ENCODE results near the gene PRDM16.

The PRDM16 gene

GRCh38 chr1:3397311-3397710, 328.3 kb downstream of the PRDM16 start:
- Histone ChIP-seq H3K9ac (ENCODE audit: low read depth, low read length) (no peak overlapping the region), H3K4me1 (ENCODE audit: control insufficient read depth, insufficient read depth, low read length) (0 out of 2 replicates have a peak, but pooled peaks cover 4% of the 10 kb centered on the region), H3K9me3 (ENCODE audit: control insufficient read depth, insufficient read depth, low read length) (no peaks in the 10 kb centered on the region), H3K27me3 (ENCODE audit: control insufficient read depth, insufficient read depth, low read length) (peaks cover 30% of the 10 kb centered on the region), H3K4me3 (ENCODE audit: low read depth, low read length) (no peak overlapping the region), H3K27ac (ENCODE audit: low read depth, low read length) (no peak overlapping the region), H3K36me3 (ENCODE audit: control insufficient read depth, insufficient read depth, low read length) (no peaks in the 10 kb centered on the region)

GRCh38 chr1:3398396-3399140, 329.6 kb downstream of the PRDM16 start:
- Histone ChIP-seq H3K4me1 (ENCODE audit: control insufficient read depth, insufficient read depth, low read length) (no peaks in the 10 kb centered on the region), H3K36me3 (ENCODE audit: control insufficient read depth, insufficient read depth, low read length) (no peaks in the 10 kb centered on the region), H3K9me3 (ENCODE audit: control insufficient read depth, insufficient read depth, low read length) (no peaks in the 10 kb centered on the region), H3K4me3 (ENCODE audit: low read depth, low read length) (no peak overlapping the region), H3K27ac (ENCODE audit: low read depth, low read length) (no peak overlapping the region), H3K27me3 (ENCODE audit: control insufficient read depth, insufficient read depth, low read length) (peaks cover 18% of the 10 kb centered on the region), H3K9ac (ENCODE audit: low read depth, low read length) (no peak overlapping the region)

GRCh38 chr1:3399732-3400131, 330.7 kb downstream of the PRDM16 start:
- Histone ChIP-seq H3K27ac (ENCODE audit: low read depth, low read length) (no peak overlapping the region), H3K9me3 (ENCODE audit: control insufficient read depth, insufficient read depth, low read length) (no peaks in the 10 kb centered on the region), H3K9ac (ENCODE audit: low read depth, low read length) (no peak overlapping the region), H3K36me3 (ENCODE audit: control insufficient read depth, insufficient read depth, low read length) (no peaks in the 10 kb centered on the region), H3K4me1 (ENCODE audit: control insufficient read depth, insufficient read depth, low read length) (no peaks in the 10 kb centered on the region), H3K4me3 (ENCODE audit: low read depth, low read length) (no peak overlapping the region), H3K27me3 (ENCODE audit: control insufficient read depth, insufficient read depth, low read length) (peaks cover 9% of the 10 kb centered on the region)

GRCh38 chr1:3401585-3402257, 332.7 kb downstream of the PRDM16 start:
- no peak overlapping the region for H3K9ac ChIP-seq (ENCODE audit: low read depth, low read length)

GRCh38 chr1:3402258-3403010, 333.4 kb downstream of the PRDM16 start:
- H3K4me1 ChIP-seq (ENCODE audit: control insufficient read depth, insufficient read depth, low read length), result no peaks in the 10 kb centered on the region
- H3K27ac ChIP-seq (ENCODE audit: low read depth, low read length), result no peak overlapping the region
- H3K9me3 ChIP-seq (ENCODE audit: control insufficient read depth, insufficient read depth, low read length), result no peaks in the 10 kb centered on the region
- no peak overlapping the region for H3K9ac ChIP-seq (ENCODE audit: low read depth, low read length)
- no peak overlapping the region for H3K4me3 ChIP-seq (ENCODE audit: low read depth, low read length)
- no peaks in the 10 kb centered on the region for H3K36me3 ChIP-seq (ENCODE audit: control insufficient read depth, insufficient read depth, low read length)
- H3K27me3 ChIP-seq (ENCODE audit: control insufficient read depth, insufficient read depth, low read length), result no peaks in the 10 kb centered on the region

More at GRCh38 chr1:3401585-3402257, 332.7 kb downstream of the PRDM16 start:
- no peaks in the 10 kb centered on the region for H3K4me1 ChIP-seq (ENCODE audit: control insufficient read depth, insufficient read depth, low read length)
- no peaks in the 10 kb centered on the region for H3K36me3 ChIP-seq (ENCODE audit: control insufficient read depth, insufficient read depth, low read length)
- no peaks in the 10 kb centered on the region for H3K27me3 ChIP-seq (ENCODE audit: control insufficient read depth, insufficient read depth, low read length)
- H3K27ac ChIP-seq (ENCODE audit: low read depth, low read length), result no peak overlapping the region
- H3K9me3 ChIP-seq (ENCODE audit: control insufficient read depth, insufficient read depth, low read length), result no peaks in the 10 kb centered on the region
- no peak overlapping the region for H3K4me3 ChIP-seq (ENCODE audit: low read depth, low read length)

GRCh38 chr1:3403011-3403345, 334.0 kb downstream of the PRDM16 start:
- Histone ChIP-seq H3K9me3 (ENCODE audit: control insufficient read depth, insufficient read depth, low read length) (no peaks in the 10 kb centered on the region), H3K4me1 (ENCODE audit: control insufficient read depth, insufficient read depth, low read length) (no peaks in the 10 kb centered on the region), H3K27ac (ENCODE audit: low read depth, low read length) (no peak overlapping the region), H3K27me3 (ENCODE audit: control insufficient read depth, insufficient read depth, low read length) (no peaks in the 10 kb centered on the region), H3K4me3 (ENCODE audit: low read depth, low read length) (no peak overlapping the region), H3K9ac (ENCODE audit: low read depth, low read length) (no peak overlapping the region), H3K36me3 (ENCODE audit: control insufficient read depth, insufficient read depth, low read length) (no peaks in the 10 kb centered on the region)

- H3K27me3 ChIP-seq (ENCODE audit: control insufficient read depth, insufficient read depth, low read length), result no peaks in the 10 kb centered on the region
- no peaks in the 10 kb centered on the region for H3K36me3 ChIP-seq (ENCODE audit: control insufficient read depth, insufficient read depth, low read length)
- no peak overlapping the region for H3K27ac ChIP-seq (ENCODE audit: low read depth, low read length)
- no peak overlapping the region for H3K4me3 ChIP-seq (ENCODE audit: low read depth, low read length)
- no peaks in the 10 kb centered on the region for H3K9me3 ChIP-seq (ENCODE audit: control insufficient read depth, insufficient read depth, low read length)
- no peak overlapping the region for H3K9ac ChIP-seq (ENCODE audit: low read depth, low read length)
- no peaks in the 10 kb centered on the region for H3K4me1 ChIP-seq (ENCODE audit: control insufficient read depth, insufficient read depth, low read length)
Observed at GRCh38 chr1:3403388-3404231, 334.6 kb downstream of the PRDM16 start.

- no peaks in the 10 kb centered on the region for H3K27me3 ChIP-seq (ENCODE audit: control insufficient read depth, insufficient read depth, low read length)
- no peaks in the 10 kb centered on the region for H3K4me1 ChIP-seq (ENCODE audit: control insufficient read depth, insufficient read depth, low read length)
- no peak overlapping the region for H3K4me3 ChIP-seq (ENCODE audit: low read depth, low read length)
- no peaks in the 10 kb centered on the region for H3K36me3 ChIP-seq (ENCODE audit: control insufficient read depth, insufficient read depth, low read length)
- no peak overlapping the region for H3K27ac ChIP-seq (ENCODE audit: low read depth, low read length)
- H3K9ac ChIP-seq (ENCODE audit: low read depth, low read length), result no peak overlapping the region
- no peaks in the 10 kb centered on the region for H3K9me3 ChIP-seq (ENCODE audit: control insufficient read depth, insufficient read depth, low read length)
Observed at GRCh38 chr1:3404301-3404700, 335.3 kb downstream of the PRDM16 start.

GRCh38 chr1:3404801-3405200, 335.8 kb downstream of the PRDM16 start:
- no peaks in the 10 kb centered on the region for H3K4me1 ChIP-seq (ENCODE audit: control insufficient read depth, insufficient read depth, low read length)
- no peak overlapping the region for H3K27ac ChIP-seq (ENCODE audit: low read depth, low read length)
- no peaks in the 10 kb centered on the region for H3K27me3 ChIP-seq (ENCODE audit: control insufficient read depth, insufficient read depth, low read length)
- no peak overlapping the region for H3K4me3 ChIP-seq (ENCODE audit: low read depth, low read length)
- H3K36me3 ChIP-seq (ENCODE audit: control insufficient read depth, insufficient read depth, low read length), result no peaks in the 10 kb centered on the region
- H3K9me3 ChIP-seq (ENCODE audit: control insufficient read depth, insufficient read depth, low read length), result no peaks in the 10 kb centered on the region
- no peak overlapping the region for H3K9ac ChIP-seq (ENCODE audit: low read depth, low read length)

GRCh38 chr1:3405491-3405890, 336.5 kb downstream of the PRDM16 start:
- Histone ChIP-seq H3K9me3 (ENCODE audit: control insufficient read depth, insufficient read depth, low read length) (no peaks in the 10 kb centered on the region), H3K36me3 (ENCODE audit: control insufficient read depth, insufficient read depth, low read length) (no peaks in the 10 kb centered on the region), H3K4me1 (ENCODE audit: control insufficient read depth, insufficient read depth, low read length) (no peaks in the 10 kb centered on the region), H3K27ac (ENCODE audit: low read depth, low read length) (no peak overlapping the region), H3K4me3 (ENCODE audit: low read depth, low read length) (no peak overlapping the region), H3K27me3 (ENCODE audit: control insufficient read depth, insufficient read depth, low read length) (no peaks in the 10 kb centered on the region), H3K9ac (ENCODE audit: low read depth, low read length) (no peak overlapping the region)
